C4-2B (cell line): ENCODE results near the gene GALNTL6.
"Not testable (repeated sequence)": the region's sequence is repeated elsewhere in the genome, so short reads cannot be mapped to it uniquely, and the experiment has no call there.

Experiments
- H3K27ac ChIP-seq: fragments of 450-650 bp; 2 replicates; pipeline ENCODE4 v1.5.1; 2017
- CTCF ChIP-seq: fragments of 450-650 bp; conservative IDR thresholded peaks from 2 replicates; pipeline ENCODE4 v1.5.1; 2017; ENCODE audit warnings: mild to moderate bottlenecking
- ZFX ChIP-seq: fragments of 450-650 bp; IDR thresholded peaks from 2 replicates; pipeline ENCODE4 v1.6.1; 2017

Gene GALNTL6

DNA sequence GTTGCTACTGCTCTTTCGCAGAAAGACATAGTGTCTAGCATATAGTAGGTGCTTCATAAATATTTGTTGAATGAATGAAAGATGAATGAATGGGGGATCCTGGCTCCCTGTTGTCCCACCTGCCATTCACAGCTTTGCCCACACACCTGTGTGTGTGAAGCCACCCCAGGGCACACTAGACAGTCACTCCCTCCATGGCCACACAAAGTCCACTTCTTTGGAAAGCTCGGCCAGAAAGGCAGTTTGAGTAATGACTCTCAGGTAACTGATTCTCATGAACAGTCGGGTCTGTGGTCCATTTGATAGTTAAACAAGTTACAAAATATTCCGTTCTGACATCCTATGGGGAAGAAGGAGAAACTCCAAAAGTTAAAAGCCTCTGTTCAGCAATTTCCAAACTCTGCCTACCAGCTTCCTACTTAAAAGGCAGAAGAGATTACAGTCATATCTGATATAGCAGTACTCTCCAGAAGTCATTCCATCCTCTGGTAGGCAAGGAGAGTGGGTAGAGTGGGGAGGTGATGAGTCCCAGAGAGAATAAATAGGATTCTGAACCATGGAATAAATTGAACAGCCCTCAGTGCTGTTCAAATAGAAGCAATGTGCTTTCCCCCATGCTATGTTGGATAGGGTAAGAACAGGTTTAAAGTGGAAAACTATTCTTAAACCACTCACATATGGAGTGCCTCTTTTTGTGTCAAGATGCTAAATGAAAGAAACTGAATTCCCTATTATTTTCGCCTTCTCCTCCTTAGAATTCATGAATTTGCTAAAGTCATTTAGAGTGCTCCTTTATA lies 1150.5 kb downstream of the GALNTL6 start:
- H3K27ac ChIP-seq, result no peak overlapping the region
- TF ChIP-seq ZFX, result no peak
- TF ChIP-seq CTCF, result no peak

DNA sequence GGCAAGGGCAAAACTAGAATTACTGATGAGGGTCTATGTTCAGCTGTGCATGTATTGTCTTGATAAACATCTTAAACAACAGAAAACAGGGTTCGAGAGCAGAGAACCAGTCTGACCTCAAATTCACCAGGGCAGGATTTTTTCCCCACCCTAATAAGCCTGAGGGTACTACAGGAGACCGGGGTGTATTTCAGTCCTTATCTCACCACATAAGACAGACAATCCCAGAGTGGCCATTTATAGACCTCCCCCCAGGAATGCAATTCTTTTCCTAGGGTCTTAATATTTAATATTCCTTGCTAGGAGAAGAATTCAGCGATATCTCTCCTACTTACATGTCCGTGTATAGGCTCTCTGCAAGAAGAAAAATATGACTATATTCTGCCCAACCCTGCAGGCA lies 1157.0 kb downstream of the GALNTL6 start:
- H3K27ac ChIP-seq, result not testable (repeated sequence)

- no peak overlapping the region for H3K27ac ChIP-seq
- TF ChIP-seq CTCF (no peak), ZFX (no peak)
Measured at GRCh38 chr4:172974586-172974985, 1161.4 kb downstream of the GALNTL6 start.

- H3K27ac ChIP-seq, result no peak overlapping the region
- TF ChIP-seq ZFX (no peak), CTCF (no peak)
Measured at GRCh38 chr4:172975651-172976229, 1162.5 kb downstream of the GALNTL6 start.

DNA sequence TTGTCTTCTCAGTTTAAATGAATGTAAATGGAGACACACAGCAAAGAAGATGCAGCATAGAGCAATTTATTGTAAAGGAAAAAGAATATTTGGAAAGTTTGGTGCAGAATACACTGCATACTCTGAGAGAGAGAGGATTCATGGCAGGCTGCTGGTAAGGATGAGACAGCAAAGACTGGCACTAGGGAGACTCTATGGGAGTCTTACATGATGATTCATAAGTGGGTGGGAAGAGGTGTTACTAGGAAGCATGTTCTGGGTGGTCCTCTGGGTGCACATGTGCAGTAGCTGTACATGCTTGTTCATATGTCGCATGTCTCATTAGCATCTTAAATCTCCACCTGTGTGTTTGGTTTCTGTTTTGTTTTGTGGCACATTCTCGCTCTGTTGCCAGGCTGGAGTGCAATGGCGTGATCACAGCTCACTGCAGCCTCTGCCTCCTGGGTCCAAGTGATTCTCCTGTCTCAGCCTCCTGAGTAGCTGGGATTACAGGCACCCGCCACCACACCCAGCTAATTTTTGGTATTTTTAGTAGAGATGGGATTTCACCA lies 1164.4 kb downstream of the GALNTL6 start:
- H3K27ac ChIP-seq, result not testable (repeated sequence)

DNA sequence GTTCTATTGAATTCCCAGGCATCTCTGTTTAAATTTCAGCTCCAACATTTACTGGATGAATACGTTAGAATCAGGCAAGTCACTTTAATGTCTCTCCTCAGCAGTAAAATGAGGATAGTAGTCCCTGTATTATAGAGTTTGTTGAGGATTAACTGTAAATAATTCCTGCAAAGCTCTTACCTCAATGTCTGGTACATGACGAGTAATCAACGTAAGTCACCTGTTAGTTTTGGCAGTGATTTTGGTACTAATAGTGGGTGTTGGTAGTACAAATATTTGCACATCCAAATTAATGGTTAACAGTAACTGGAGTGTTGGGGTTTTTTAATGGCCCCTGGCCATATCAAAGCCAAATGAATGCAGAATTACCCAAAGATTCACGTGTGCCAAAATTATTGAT lies 1165.6 kb downstream of the GALNTL6 start:
- TF ChIP-seq CTCF, result no peak
- TF ChIP-seq ZFX, result no peak
- H3K27ac ChIP-seq, result no peak overlapping the region

DNA sequence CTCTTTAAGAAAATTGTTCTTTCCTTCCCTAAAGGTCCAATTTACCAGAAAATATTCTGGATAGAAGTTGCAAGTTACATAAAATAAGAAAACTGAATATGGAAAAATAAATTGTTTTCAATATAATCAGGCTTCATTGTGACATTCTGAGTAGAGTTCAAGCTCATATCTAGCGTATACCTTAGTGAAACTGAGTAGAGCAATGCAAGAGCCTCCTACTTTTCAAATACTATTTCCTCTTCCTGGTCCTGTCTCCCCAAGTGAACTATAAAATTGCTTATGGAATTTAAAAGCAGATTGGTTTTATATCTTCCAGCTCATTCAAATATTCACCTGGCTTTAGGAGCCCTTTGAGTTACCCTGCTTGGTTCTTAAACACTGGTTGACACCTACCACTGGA lies 1166.1 kb downstream of the GALNTL6 start:
- H3K27ac ChIP-seq, result no peak overlapping the region
- TF ChIP-seq ZFX, result no peak
- no peak for TF ChIP-seq CTCF

DNA sequence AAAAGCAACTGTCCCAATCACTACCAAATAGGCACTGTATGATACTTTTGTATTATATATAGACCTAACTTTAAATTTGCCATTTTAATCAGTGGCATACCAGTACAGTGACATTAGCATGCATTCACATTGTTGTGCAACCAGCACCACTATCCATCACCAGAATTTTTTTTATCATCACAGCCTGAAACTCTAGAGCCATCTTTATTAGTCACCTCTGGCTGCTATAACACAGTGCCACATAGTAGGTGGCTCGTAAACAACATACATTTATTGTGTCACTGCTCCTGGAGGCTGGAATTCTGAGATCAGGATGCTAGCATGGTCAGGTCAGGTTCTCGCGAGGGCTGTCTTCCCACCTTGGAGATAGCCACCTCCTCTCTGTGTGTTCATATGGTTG lies 1167.0 kb downstream of the GALNTL6 start:
- TF ChIP-seq CTCF (no peak), ZFX (no peak)
- H3K27ac ChIP-seq, result no peak overlapping the region
